HTR-8/SVneo (cell line): ENCODE measurements around the gene NTMT1.
"Not testable (repeated sequence)": the region's sequence is repeated elsewhere in the genome, so short reads cannot be mapped to it uniquely, and the experiment has no call there.

ENCODE experiments used
- DNase-seq: peaks from one replicate; pipeline ENCODE4 v3.0.0; 2011; ENCODE audit warnings: low spot score, mixed read lengths; ENCODE audit not compliant: insufficient read length
- FAIRE-seq: peaks from 2 replicates; lab custom pipeline; 2011; peaks lifted over from hg19 to GRCh38; lab: Jason Lieb, UNC

Gene NTMT1

GRCh38 chr9:129649726-129650679, 24.0 kb downstream of the NTMT1 start:
- DNase-seq (no peak), FAIRE-seq (no peak)

DNA sequence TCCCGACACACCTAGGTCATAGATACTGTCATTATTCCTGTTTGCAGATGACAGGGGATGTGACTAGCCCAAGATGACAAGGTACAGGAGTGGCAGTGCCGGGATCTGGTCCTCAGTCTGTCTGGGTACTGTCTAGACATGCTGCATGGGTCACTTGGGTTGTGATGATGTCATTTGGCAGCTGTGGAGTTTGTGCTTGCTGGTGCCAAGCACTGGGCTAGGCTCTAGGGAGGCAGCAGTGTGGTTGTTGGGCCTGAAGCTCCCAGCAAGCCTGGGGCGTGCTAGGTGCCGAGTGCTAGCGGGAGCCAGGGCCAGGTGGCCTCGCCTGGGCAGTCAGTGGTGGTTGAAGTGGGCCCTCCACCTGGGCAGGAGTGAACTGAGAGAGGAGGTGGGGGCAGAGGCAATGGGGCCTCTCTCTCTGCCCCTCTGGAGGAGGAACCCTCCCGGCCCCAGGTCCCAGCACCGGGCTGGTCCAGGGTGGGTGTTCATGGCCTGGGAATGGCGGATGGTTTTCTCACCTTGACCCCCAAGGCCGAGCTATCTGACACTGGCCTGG, 24.8 kb downstream of the NTMT1 start:
- DNase-seq (no peak), FAIRE-seq (no peak)

DNA sequence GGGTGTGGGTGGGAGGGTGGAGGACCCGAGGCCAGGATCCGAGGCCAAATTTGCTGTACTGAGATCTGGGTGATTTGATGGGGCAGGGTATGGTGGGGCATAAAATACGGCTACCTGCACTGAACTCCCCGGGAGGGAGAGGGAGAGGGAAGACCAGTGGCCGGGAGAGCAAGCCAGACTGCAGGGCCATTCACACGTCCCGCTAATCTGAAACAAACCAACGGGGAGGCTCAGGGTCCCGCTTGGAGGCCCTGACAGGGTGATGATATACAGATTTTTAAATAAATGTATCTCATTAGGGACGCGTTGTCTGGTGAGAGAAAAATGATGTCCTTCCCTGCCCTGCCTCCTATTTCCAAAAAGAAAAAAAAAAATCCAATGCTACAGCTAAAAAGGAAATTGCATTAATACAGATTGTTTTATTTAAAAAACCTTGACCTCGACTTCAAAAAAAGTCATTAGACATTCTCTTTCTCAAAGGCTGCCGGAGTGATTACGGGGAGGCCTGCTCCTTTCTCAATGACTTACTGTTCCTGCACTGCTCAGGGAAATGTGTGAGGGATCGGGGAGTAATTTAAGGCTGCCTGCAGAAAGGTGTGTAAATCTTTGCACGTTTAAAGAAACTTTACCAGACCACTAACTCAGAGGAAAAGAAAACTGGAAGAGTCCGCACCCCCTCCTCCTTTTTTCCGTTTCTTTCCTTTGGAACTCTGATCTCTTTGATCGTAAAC, 28.0 kb downstream of the NTMT1 start:
- no peak for DNase-seq
- FAIRE-seq = no peak

- FAIRE-seq (no peak), DNase-seq (no peak)
Observed at GRCh38 chr9:129654554-129655040, 28.6 kb downstream of the NTMT1 start.

GRCh38 chr9:129655154-129655553, 29.2 kb downstream of the NTMT1 start:
- no peak for FAIRE-seq
- DNase-seq = no peak

DNA sequence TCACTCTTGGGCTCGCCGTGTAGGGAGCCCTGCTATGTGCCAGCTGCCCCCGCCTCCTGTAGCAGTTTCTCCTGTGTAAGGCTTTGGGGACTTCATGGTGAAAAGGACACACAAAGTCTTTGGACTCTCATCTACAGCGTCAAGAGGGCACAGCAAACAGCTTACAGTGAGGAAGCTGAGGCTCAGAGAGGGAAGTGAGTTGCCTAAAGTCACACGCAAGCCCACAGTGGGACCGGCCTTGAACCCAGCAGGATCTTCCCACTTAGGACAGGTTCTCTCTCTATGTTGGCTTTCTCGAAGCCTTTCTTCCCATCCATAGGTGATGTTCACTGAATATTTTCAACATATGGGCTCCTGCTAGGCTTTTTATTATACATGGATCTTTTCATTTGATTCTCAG, 29.7 kb downstream of the NTMT1 start:
- FAIRE-seq = no peak
- DNase-seq = no peak

DNA sequence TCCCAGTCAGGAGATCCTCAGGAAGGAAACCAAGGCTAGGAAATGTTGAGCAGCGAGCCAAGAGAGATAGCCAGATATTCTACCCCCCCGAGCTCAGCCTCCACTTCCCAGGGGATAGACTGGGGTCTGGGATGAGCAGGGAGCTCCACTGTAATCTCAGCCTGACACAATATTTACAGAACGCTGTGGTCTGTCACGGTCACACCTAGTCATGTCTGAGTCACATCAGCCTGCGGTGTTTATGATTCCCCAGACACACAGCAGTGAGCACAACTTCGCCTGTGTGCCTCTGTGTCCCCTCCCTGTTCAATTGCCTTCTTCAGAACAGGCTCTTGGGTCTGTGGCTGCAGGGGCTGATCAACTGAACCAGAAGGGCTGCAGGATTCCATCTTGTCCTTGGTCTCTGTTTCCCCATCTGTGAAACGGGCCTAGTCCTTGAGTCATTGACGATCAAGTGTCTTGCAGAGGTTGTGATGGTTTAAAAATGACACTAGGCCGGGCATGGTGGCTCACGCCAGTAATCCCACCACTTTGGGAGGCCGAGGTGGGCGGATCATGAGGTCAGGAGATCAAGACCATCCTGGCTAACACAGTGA, 30.9 kb downstream of the NTMT1 start:
- FAIRE-seq = no peak
- DNase-seq = peak; percentile 20

DNA sequence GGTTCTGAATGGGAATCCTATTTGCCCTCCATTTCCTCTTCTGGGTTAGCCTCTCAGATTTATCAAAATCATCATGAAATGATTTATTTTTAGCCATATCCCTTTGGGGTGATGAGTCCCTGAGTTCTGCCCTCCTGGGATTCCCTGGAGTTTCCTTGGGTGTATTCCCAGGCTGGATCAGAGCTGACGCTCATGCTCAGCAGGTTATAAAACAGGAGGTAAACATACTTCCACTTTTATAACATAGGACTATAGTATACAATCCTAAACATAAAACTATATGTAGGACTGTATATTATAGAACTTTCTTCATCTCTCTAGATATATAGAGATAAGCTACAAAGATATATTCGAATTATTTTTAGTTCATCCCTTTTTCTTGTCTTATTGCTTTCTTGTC, 35.1 kb downstream of the NTMT1 start:
- FAIRE-seq (no peak), DNase-seq (no peak)

DNA sequence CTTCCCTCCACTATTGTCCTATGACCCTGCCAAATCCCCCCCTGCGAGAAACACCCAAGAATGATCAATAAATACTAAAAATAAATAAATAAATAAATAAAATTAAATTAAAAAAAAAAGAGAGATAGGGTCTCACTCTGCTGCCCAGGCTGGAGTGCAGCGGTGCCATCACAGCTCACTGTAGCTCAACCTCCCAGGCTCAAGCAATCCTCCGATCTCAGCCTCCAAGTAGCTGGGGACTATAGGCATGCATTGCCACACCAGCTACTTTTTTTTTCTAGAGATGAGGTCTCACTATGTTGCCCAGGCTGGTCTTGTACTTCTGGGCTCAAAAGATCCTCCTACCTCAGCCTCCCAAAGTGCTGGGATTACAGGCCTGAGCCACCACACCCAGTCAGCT, 36.3 kb downstream of the NTMT1 start:
- FAIRE-seq, DNase-seq: not testable (repeated sequence)

DNA sequence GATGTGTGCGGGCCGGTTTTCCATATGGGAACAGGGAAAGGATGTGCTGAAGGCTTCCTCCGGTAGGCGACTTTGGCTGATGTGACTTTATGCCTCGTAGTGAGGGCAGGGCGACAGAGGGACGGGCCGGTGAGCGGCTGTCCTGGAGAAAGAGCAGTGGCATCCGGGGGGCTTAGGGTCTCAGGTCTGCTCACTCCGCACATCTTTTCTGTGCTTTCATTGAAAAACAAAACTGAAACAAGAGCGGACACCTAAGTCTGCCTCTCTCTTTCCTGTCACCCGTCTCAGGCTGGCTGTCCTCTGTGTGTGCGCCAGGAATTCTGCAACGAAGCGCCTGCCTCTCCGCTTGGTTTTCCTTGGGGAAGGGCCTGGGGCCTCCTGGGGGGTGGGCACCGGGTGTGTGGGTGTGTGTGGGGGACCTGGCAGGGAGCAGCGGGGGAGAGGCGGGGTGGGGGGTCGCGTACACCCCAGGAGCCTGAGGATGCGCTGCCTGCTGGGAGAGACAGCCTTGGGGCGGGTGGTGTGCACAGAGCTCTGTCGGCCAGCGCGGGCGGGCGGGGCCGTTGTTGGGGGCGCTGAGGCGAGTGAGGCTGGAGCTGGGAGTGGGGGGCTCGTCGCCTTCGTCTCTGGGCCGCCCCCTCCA, 38.9 kb downstream of the NTMT1 start:
- FAIRE-seq = no peak

GRCh38 chr9:129665389-129665775, 39.4 kb downstream of the NTMT1 start, which contains the start of gene PRRX2:
Gene PRRX2 (plus strand): TSS chr9:129665647. CDS start chr9:129665868, 221 bp downstream.
- FAIRE-seq (peak; percentile 68), DNase-seq (peak; percentile 43)

More for the DNA sequence above, 38.9 kb downstream of the NTMT1 start:
- no peak for DNase-seq

- no peak for FAIRE-seq
- DNase-seq = no peak
Observed at GRCh38 chr9:129665814-129666520, 40.0 kb downstream of the NTMT1 start.

DNA sequence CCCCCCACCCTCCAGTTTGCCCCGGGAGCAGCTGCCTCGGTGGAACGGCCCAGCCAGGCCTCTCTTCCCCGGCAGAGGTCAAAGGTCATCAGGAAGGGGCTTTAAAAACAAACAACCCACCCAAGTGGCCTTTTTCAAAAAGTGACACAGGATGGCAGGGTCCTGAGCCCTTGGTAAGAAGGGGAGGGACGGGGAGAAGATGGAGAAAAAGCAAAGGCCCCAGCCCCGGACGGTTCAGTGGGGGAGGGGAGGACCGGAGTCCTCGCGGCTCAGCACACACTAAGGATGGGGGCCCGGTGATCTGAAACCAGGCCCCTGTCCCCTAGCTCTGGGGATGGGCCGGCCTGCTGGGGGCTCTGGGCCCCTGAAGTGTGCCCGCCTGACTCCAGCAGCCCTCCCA, 40.6 kb downstream of the NTMT1 start:
- FAIRE-seq (no peak), DNase-seq (no peak)

DNA sequence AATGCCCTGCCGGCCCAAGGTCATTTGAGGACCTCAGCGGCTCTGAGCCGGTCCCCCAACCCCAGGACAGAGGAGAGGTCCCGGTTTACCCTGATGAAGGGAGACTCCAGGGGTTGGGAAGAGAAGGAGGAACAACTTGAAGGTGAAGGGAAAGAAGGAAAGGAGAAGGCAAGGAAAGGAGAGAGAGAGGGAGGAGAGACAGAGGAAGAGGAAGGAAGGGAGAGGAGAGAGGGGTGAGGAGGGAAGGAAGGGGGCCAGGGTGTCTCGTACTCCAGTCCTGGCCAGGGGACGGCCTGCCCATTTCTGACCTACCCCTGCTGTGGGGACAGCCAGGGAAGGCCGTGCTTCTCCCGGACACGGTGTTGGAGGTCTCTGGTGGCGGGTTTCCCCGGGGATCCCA, 41.4 kb downstream of the NTMT1 start:
- FAIRE-seq = no peak
- DNase-seq = no peak

GRCh38 chr9:129667850-129668249, 41.9 kb downstream of the NTMT1 start:
- no peak for DNase-seq
- no peak for FAIRE-seq

DNA sequence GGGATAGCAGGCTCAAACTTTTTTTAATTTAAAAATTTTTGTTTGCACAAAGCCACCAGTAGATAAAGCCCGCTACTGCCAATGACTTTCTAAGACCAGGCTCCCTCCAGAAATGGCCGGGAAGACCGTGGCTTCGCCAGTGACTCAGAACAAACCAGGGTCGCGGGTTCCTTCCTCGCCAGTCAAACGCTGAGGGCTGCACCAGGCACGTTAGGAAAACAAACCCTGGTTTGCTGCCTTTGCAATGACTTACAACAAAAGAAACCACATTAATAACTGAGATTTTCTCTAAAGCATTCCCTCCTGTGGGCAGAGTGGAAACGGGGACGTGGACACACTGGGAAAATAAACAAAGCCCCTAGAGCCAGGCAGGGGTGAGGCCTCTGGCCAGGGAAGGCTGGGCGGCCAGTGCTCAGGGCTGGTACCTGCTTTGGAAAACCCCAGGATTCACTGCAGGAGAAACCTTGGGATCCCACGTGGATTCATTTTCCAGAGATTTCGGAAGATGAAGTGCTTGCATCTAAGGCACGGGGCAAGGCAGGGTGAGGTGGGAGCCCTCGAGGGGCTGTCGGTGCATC, 43.3 kb downstream of the NTMT1 start:
- FAIRE-seq = no peak
- no peak for DNase-seq

DNA sequence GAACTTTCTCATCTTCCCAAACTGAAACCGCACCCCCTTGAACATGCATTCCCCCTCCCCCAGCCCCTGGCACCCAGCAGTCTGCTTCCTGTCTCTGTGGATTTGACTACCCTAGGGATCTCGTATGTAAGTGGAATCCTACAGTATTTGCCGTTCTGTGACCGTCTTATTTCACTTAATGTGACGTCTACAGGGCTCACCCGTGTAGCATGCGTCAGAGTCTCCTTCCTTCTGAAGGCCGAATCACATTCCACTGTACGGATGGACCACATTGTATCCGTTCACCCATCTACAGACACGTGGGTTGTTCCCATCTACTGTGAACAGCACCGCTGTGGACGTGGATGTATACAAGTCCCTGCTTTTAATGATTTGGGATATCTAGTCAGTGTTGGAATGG, 44.0 kb downstream of the NTMT1 start:
- DNase-seq (no peak), FAIRE-seq (no peak)

GRCh38 chr9:129671065-129671464, 45.1 kb downstream of the NTMT1 start:
- DNase-seq = no peak
- no peak for FAIRE-seq

- DNase-seq = no peak
- FAIRE-seq = no peak
Observed at GRCh38 chr9:129671519-129671918, 45.6 kb downstream of the NTMT1 start.
